GM12878 (cell line): Measurements from ENCODE around the gene PABPC4L. TPM values are rescaled to one million over a fixed set of nuclear protein-coding genes. Genes with fewer than 3 reads are reported as not detected.
A peak's percentile ranks its signal among the peaks of the same experiment; 100 is the strongest.

Experiments
- ATAC-seq: fragments of 200-7000 bp; cut with Tn5 transposase; 3 replicates; pipeline ENCODE4 v1.9.1; 2020; ENCODE audit warnings: mild to moderate bottlenecking, moderate library complexity
- BruUV-seq: library from RNA; stranded (reverse); fragments of 400-500 nt; replicated peaks from 2 replicates; lab custom pipeline; 2021; lab: Mats Ljungman, UMichigan
- CTCF ChIA-PET: fragments of 300-600 bp; sonication (Branson Sonifier 250); formaldehyde crosslinking; extraction: SDS; loops from one replicate; lab custom pipeline; 2021; ENCODE audit warnings: inconsistent platforms; lab: Yijun Ruan, JAX
- POLR2A ChIA-PET: fragments of 350-600 bp; formaldehyde crosslinking; extraction: SDS; loops from one replicate; lab custom pipeline; 2021; ENCODE audit warnings: inconsistent platforms; lab: Charles Lee
- RAD21 ChIA-PET: fragments of 300-600 bp; sonication (Branson Sonifier 250); formaldehyde crosslinking; loops from one replicate; lab custom pipeline; 2023; ENCODE audit warnings: antibody characterized with exemption; ENCODE audit not compliant: unreplicated experiment; lab: Charles Lee
- SMC1A ChIA-PET: fragments of 300-600 bp; sonication (Branson Sonifier 250); formaldehyde crosslinking; loops from one replicate; lab custom pipeline; 2023; ENCODE audit not compliant: unreplicated experiment, uncharacterized antibody; lab: Charles Lee
- DNase-seq: peaks from one replicate; pipeline ENCODE4 v3.0.0-alpha.2; 2011; ENCODE audit warnings: low read depth, low spot score
- FAIRE-seq: peaks from 3 replicates; lab custom pipeline; 2011; peaks lifted over from hg19 to GRCh38; lab: Jason Lieb, UNC
- H2AFZ ChIP-seq: 2 replicates; pipeline ENCODE4 v1.6.0; 2011; ENCODE audit warnings: low read depth, low read length, control low read depth; ENCODE audit not compliant: control insufficient read depth
- H3K27ac ChIP-seq: 2 replicates; pipeline ENCODE4 v1.5.1; 2011; ENCODE audit warnings: control low read depth; ENCODE audit not compliant: control insufficient read depth, insufficient read depth
- H3K27me3 ChIP-seq, 2 experiments: replicated peaks in 1 of 2; 2 replicates each; pipeline versions ENCODE4 v1.6.0 to v1.6.1; 2011; ENCODE audit warnings: low read length in 1 of 2; ENCODE audit not compliant: control insufficient read depth in 2 of 2, insufficient read depth in 2 of 2
- H3K36me3 ChIP-seq, 2 experiments: 2 replicates each; pipeline ENCODE4 v1.5.1; 2011; ENCODE audit warnings: low read length in 1 of 2; ENCODE audit not compliant: control insufficient read depth in 2 of 2, insufficient read depth in 2 of 2
- H3K4me1 ChIP-seq: 2 replicates; pipeline ENCODE4 v1.6.1; 2011; ENCODE audit warnings: mild to moderate bottlenecking, low read length, moderate library complexity, mixed read lengths; ENCODE audit not compliant: control insufficient read depth, insufficient read depth
- H3K4me2 ChIP-seq: 2 replicates; pipeline ENCODE4 v1.6.0; 2011; ENCODE audit warnings: control low read depth; ENCODE audit not compliant: control insufficient read depth, insufficient read depth
- H3K4me3 ChIP-seq: fragments of 200-600 bp; sonication (generic); 2 replicates; pipeline ENCODE4 v1.5.1; 2016
- H3K79me2 ChIP-seq: 2 replicates; pipeline ENCODE4 v1.6.0; 2011; ENCODE audit warnings: low read length; ENCODE audit not compliant: control insufficient read depth, insufficient read depth
- H3K9ac ChIP-seq: 2 replicates; pipeline ENCODE4 v1.8.0; 2011; ENCODE audit warnings: low read length, control low read depth, mixed read lengths; ENCODE audit not compliant: control insufficient read depth, insufficient read depth
- H3K9me3 ChIP-seq: replicated peaks from 3 replicates; pipeline ENCODE4 v1.5.1; 2011; ENCODE audit warnings: mild to moderate bottlenecking, low read length; ENCODE audit not compliant: control insufficient read depth, insufficient read depth
- H4K20me1 ChIP-seq: 2 replicates; pipeline ENCODE4 v1.6.0; 2011; ENCODE audit not compliant: control insufficient read depth, insufficient read depth
- MEF2B ChIP-seq: fragments of 450-650 bp; IDR thresholded peaks from 2 replicates; pipeline ENCODE4 v1.6.1; 2018; ENCODE audit warnings: mild to moderate bottlenecking, moderate library complexity; ENCODE audit not compliant: partially characterized antibody, poor library complexity, severe bottlenecking
- ZBTB40 ChIP-seq: fragments of 450-650 bp; IDR thresholded peaks from 2 replicates; pipeline ENCODE4 v1.6.1; 2016; ENCODE audit warnings: mild to moderate bottlenecking, moderate library complexity, borderline replicate concordance
- WGBS: methylation state at CpG from one replicate; pipeline ENCODE4 v1.1.6; 2016; ENCODE audit warnings: low lambda C conversion rate; ENCODE audit not compliant: insufficient replicate concordance, insufficient coverage; ENCODE audit errors: missing lambda C conversion rate; 5-methylcytosine and 5-hydroxymethylcytosine counted together
- in situ Hi-C: fragments of 300-500 bp; cut with MboI; formaldehyde crosslinking; loops from 9 replicates; pipeline ENCODE4 v1.14.3; 2018; ENCODE audit warnings: mixed read lengths
- intact Hi-C: fragments of 100-400 bp; cut with micrococcal nuclease; formaldehyde crosslinking; loops from one replicate; pipeline ENCODE4 v1.14.2; 2022; ENCODE audit not compliant: unreplicated experiment
- polyA plus RNA-seq, 11 experiments: library from polyadenylated mRNA; depleted of rRNA in 4 of 11; unstranded in 6 of 11; stranded (reverse) in 5 of 11; fragments of >200 nt; fragmentation: Nextera tagmentation in 4 of 11; fragmentation: Illumina TruSeq in 1 of 11; extraction: Ambion mirVana in 4 of 11; extraction: Trizol in 1 of 11; gene quantifications; 1 replicate in 1 of 11; 2 replicates in 10 of 11; pipeline versions ENCODE4 v1.2.1 to v1.2.3, GENCODE V29; 2011 to 2016; ENCODE audit warnings: inconsistent platforms in 2 of 11, missing spikeins in 2 of 11, low read depth in 1 of 11
- total RNA-seq, 4 experiments: library from RNA; depleted of rRNA in 3 of 4; stranded (reverse); fragments of >200 nt in 3 of 4; fragmentation: Illumina TruSeq in 1 of 4; extraction: Trizol in 1 of 4; gene quantifications; 2 replicates each; pipeline versions ENCODE4 v1.2.1 to v1.2.3, GENCODE V29; 2013 to 2021

Gene PABPC4L
- total and polyA plus RNA-seq, 10 of the 15 experiments (the other 5 are each of a cell fraction or from before 2014, with no cell fraction given): not detected

GRCh38 chr4:134243742-134244713, 42.4 kb upstream of the PABPC4L start:
- SMC1A ChIA-PET: no interaction called here
- Histone ChIP-seq H3K27ac (no peak overlapping the region), H3K36me3 (no peaks in the 10 kb centered on the region), H3K9ac (no peak overlapping the region), H3K4me1 (no peaks in the 10 kb centered on the region), H3K4me2 (no peak overlapping the region), H3K4me3 (no peak overlapping the region), H2AFZ (no peak overlapping the region), H3K27me3 (no peaks in the 10 kb centered on the region), H3K9me3 (no peaks in the 10 kb centered on the region), H3K79me2 (no peaks in the 10 kb centered on the region), H4K20me1 (no peaks in the 10 kb centered on the region)
- CTCF ChIA-PET: no interaction called here
- RAD21 ChIA-PET: no interaction called here
- POLR2A ChIA-PET: no interaction called here
- DNase-seq (no peak), ATAC-seq (no peak), FAIRE-seq (no peak)
- BruUV-seq: no TSS peak
- TF ChIP-seq MEF2B (no peak), ZBTB40 (peak; percentile 55)
- intact Hi-C loops (no loop called here), in situ Hi-C loops (no loop called here)
- WGBS: 42% methylated on average over 22 of the region's 22 CpGs
